Dermis microvascular lymphatic vessel endothelial cell (primary cell): ENCODE data around the gene PWWP2A. TPM values are rescaled to one million over a fixed set of nuclear protein-coding genes. Genes with fewer than 3 reads are reported as not detected.
A peak's percentile ranks its signal among the peaks of the same experiment; 100 is the strongest.
"Not testable (repeated sequence)": the region's sequence is repeated elsewhere in the genome, so short reads cannot be mapped to it uniquely, and the experiment has no call there.

ENCODE experiments used
- DNase-seq, 2 donors: peaks; one replicate each; pipeline versions ENCODE4 v3.0.0 to v3.0.0-alpha.2; 2010; ENCODE audit warnings: low read depth in 2 of 2
- total RNA-seq: library from RNA; depleted of rRNA; stranded (reverse); fragments of >200 nt; gene quantifications from 2 replicates; pipeline ENCODE4 v1.2.1, GENCODE V29; 2014

Gene PWWP2A, protein sequence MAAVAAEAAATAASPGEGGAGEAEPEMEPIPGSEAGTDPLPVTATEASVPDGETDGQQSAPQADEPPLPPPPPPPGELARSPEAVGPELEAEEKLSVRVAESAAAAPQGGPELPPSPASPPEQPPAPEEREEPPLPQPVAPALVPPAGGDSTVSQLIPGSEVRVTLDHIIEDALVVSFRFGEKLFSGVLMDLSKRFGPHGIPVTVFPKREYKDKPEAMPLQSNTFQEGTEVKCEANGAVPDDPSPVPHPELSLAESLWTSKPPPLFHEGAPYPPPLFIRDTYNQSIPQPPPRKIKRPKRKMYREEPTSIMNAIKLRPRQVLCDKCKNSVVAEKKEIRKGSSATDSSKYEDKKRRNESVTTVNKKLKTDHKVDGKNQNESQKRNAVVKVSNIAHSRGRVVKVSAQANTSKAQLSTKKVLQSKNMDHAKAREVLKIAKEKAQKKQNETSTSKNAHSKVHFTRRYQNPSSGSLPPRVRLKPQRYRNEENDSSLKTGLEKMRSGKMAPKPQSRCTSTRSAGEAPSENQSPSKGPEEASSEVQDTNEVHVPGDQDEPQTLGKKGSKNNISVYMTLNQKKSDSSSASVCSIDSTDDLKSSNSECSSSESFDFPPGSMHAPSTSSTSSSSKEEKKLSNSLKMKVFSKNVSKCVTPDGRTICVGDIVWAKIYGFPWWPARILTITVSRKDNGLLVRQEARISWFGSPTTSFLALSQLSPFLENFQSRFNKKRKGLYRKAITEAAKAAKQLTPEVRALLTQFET
- total RNA-seq: 9.0 and 12.1 TPM in 2 replicates

DNA sequence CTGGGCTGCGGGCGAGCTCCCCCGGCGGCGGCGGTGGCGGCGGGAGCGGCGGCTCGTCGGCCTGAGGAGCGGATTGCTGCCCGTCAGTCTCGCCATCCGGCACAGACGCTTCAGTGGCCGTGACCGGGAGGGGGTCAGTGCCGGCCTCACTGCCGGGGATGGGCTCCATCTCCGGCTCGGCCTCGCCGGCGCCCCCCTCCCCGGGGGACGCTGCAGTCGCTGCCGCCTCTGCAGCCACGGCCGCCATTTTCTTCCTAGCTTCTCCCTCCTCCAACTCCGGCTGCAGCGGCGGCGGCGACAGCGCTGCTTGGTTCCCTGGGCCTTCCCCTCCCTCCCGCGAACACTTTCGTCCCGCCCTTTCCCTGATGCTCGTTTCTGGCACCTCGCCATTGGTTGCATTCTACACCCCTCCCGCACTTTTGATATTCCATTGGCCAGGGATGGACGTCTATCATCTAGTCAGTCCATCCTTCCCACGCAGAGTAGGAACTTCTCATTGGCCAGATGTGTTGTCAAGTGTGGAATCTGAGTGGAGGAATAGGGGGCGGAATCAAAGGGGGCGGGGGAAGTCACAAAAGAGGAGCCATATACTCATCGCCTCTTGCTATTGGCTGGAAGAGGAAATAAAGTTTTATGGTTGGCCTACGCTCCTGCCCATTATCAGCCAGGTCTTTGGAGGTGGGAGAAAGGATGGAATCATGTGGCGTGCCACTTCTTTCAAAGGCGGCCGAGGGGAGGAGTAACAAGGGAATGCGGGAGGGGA, at the start of gene PWWP2A:
PWWP2A (minus strand) TSS at position 309 of the 763 bp plus-strand sequence; CDS start at position 247, 62 bp downstream.
- DNase-seq: peak; percentile 100

DNA sequence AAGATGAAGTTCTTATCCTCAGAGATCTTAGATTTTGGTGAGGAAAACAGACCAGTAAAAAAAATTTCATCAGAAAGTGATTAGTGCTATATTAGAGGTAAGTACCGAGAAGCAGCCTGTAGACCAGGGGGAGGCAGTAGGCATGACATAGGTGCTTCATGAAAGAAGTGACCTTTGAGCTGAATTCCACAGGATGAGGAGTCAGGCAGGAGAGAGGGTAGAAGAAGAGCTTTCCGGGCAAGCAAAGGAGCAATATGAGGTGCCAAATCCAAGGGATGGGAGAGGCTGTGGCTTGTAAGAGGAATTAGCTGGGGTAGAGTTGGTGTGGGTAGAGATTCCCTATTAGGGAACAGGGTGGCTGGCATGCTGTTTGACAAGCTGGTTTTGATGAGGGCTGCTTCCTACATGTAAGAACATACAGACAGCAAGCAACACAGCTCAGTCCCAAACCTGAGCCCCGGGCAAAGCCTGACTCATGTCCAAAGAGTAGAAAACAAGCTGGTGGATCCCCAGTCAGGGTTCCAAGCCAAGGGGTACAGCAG, 48.4 kb upstream of the PWWP2A start:
- no peak for DNase-seq

DNA sequence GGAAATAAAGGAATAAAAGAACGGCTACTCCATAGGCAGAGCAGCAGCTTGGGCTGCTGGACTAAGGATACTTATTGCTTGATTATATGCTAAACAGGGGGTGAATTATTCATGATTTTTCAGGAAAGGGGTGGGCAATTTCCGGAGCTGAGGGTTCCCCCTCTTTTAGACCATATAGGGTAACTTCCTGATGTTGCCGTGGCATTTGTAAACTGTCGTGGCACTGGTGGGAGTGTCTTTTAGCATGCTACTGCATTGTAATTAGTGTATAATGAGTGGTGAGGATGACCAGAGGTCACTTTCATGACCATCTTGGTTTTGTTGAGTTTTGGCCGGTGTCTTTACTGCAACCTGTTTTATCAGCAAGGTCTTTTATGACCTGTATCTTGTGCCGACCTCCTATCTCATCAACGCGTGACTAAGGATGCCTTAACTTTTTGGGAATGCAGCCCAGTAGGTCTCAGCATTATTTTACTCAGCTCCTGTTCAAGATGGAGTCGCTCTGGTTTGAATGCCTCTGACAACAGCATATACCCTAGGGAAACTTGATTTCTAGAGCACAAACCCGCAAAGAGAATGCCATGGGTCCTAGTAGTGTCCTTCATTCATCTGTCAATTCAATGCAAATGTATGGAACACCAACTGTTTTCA, 47.8 kb upstream of the PWWP2A start:
- no peak for DNase-seq

DNA sequence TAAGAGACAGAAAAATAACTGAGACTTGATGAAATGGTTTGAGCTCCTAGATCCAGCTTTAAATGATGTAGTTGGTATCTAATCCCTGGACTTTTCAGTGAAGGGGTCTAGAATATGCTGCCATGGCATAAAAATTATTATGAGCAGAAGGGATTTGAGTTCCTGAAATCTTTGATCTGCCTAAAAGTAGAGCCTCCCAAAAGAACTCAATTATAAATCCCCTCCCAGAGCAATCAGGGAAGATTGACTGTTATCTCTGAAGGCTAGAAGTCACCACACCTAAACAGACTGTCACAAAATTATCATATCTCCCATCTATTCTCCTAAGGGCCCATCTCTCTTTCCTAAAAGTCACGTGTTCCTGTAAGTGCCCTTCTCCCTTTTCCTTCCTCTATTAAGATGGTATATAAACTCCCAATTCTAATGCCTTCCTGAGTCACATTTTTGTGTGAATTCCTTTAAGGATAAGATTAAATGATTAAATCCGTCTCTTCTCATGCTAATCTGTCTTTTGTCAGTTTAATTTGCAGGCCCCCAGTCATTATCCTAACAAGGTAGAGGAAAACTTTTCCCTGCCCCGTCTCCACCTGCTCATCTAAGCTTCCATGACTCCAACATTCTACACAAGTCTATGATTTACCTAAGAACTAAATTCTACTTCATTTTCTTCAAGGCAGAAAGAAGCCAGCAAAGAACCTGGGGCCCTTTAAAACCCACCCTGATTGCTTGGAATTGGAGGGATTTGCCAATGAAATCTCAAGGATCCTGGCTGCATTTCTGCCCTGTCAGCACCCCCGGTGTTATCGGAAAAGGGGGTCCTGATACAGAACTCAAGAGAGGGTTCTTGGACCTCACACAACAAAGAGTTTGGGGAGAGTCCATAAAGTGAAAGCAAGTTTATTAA, 47.1 kb upstream of the PWWP2A start:
- no peak for DNase-seq

DNA sequence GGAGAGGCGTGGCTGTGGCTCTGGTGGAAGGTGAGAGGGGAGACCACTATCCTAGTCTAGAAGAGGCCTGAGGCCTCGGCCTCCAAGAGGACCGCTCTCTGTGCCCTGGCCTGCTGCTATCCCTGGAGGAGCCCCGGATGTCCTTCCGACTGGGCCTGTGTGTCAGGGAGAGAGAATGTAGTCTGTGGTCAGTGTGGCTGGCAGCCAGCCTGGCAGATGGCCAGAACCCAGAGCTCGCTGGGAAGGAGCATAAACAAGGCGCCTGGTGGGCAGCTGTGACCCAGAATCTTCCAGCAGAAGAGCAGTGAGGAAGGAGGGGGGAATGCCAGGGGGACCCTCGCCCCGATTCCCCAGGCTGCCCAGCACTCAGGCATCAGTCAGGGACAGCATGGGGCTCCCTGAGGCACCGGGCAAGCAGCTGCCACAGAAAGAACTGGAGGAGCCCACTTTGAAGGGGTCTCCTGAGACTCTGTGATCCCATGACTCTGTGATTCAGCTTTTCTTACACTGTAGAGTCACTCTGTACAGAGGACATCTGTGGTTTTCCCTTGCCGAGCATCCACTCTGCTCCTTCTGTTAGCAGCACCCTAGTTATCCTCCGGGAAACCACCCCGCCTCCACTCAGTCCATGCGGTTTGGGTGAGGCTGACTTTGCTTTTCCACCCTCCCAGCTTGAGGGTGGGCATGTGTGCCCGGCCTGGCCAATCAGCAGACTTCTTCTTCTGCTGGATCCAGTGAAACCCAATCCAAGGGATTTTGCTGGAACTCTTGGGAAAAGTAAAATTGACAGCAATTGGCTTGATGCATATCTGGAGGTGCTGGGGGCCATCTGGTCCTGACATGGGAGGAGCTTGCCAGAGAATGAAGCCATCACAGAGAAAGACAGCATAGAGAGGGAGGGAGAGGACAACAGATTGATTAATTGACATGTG, 46.2 kb upstream of the PWWP2A start:
- peak in 1 of 2 donors; percentile 77 for DNase-seq

DNA sequence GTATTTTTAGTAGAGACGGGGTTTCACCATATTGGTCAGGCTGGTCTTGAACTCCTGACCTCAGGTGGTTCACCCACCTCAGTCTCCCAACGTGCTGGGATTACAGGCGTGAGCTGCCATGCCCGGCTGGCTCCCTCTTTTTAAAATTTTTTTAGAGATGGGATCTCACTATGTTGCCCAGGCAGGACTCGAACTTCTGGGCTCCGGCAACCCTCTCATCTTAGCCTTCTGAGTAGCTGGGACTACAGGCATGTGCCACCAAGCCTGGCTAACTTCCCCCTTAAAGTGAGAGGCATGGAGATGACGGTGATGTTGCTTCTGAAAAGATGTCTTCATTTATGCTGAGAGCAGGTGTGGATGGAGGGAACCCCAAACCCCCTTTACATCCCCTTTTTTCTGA, 43.7 kb upstream of the PWWP2A start:
- no peak for DNase-seq

DNA sequence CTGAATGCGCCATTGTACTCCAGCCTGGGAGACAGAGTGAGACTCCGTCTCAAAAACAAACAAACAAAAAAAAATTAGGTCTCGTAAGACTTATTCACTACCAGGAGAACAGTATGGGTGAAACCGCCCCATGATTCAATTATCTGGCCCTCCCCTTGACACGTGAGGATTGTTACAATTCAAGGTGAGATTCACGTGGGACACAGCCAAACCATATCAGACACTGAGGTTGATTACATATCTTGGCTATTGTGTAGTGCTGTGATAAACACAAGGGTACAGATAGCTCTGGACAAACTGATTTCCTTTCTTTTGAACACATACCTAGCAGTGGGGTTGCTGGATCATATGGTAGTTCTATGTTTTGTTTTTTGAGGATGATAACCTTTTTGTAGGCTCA, 42.4 kb upstream of the PWWP2A start:
- DNase-seq: no peak

DNA sequence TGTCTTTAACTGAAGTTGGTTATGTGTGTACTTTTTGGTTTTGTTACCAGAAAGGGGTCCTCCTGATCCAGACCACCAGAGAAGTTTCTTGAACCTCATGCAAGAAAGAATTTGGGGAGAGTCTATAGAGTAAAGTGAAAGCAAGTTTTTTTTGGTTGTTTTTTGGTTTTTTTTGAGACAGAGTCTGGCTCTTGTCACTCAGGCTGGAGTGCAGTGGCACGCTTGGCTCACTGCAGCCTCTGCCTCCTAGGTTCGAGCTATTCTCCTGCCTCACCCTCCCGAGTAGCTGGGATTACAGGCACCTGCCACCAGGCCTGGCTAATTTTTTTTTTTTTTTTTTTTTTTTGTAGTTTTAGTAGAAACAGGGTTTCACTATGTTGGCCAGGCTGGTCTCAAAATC, 41.6 kb upstream of the PWWP2A start:
- DNase-seq: not testable (repeated sequence)

DNA sequence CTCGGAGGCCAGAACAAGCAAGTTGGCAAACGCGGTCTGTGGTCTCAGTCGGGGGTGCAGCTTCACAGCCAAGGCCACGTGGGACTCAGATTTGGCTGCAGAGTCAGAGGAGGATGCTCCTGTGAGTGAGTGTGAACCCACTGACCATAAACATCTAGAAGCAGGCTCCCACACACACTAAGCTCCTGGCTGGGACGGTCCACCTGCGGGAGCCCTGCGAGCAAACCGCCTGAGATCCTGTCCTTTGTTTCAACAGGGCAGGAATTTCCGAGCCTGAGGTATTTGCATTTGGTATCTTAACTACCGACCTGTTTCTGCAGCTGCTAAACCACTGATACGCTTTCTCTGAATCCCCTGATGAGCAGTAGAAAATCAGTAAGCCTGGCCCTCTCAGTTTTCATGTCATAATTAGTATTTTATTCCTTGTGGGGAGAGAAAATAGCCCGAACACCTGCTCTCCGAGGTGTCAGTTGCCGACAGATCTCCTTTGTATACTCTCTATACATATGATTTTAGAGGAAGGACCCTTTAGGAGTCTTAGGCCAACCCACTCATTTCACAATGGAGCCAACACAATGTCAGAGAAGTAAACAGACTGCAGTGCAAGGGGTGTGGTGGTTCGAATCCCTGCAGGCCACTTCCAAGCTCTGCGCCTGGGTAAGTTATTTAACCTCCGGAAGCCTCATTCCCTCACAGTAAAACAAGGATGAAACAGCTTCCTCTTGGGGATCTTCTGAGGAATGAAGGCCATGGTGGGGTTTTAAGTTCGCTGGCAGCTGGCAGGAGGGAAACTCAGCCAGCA, 40.9 kb upstream of the PWWP2A start:
- DNase-seq: no peak

DNA sequence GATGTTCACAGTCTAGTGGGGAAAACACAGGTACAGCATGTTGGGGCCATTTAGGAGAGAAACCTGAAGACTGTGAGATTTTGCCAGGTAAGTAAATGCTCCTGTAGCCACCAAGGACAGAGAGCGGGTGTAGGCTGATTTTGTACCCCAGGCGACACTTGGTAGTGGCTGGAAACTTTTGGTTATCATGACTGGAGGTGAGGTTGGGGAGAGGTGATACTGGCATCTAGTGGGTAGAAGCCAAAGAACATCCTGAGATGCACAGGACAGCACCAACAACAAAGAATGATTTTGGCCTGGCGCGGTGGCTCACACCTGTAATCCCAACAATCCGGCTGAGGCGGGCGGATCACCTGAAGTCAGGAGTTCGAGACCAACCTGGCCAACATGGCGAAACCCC, 38.8 kb upstream of the PWWP2A start:
- no peak for DNase-seq

DNA sequence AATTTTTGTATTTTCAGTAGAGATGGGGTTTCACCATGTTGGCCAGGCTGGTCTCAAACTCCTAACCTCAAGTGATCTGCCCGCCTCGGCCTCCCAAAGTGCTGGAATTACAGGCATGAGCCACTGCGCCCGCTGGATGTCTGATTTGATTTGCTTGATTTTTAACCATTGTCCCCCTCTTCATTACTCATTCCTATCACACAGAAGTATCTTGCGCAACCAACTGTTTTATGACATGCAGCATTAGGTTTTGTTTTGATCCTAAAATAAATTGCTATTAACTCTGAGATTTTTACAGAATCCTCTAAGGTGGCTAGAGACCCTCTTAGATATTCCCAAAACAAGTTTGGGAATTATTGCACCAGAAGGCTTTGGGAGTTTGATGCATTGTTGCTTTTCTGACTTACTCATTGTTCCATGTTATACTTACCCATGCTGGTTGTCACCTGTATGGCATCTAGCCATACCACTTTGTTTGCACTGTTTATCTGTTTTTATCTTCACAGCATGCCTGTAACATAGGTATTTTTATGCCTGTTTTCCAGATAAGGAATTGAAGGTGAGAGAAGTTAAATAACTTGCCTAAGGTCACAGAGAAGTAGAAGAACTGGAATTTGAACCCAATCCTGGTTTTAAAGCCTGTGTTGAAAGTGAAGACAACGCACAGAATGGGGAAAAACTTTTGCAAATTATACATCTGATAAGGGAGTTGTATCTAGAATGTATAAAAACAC, 35.9 kb upstream of the PWWP2A start:
- DNase-seq: no peak

DNA sequence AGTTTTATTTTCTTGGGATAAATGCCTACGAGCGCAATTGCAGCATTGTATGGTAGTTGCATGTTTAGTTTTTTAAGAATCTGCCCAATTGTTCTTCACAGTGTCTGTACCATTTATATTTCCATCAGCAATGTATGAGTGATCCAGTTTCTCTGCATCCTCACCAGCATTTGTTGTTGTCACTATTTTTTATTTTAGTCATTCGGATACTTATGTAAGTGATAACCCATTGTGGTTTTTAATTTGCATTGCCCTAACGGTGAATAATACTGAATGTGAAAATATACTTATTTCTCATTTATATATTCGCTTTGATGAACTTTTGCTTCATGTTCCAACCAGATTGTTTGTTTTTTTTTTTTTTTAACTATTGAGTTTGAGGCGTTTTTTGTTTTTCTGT, 33.7 kb upstream of the PWWP2A start:
- no peak for DNase-seq

DNA sequence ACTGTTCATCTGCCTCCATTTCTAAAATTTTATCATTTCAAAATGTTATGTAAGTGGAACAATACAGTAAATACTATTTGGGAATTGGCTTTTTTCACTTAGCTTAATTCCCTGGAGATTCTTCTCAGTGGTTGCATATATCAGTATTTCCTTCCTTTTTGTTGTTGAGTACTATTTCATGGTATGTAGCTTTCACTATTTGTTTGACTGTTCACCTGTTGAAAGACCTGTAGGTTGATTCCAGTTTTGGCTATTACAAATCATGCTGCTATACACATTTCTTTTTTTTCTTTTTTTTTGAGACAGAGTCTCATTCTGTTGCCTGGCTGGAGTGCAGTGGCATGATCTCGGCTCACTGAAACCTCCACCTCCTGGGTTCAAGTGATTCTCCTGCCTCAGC, 33.0 kb upstream of the PWWP2A start:
- no peak for DNase-seq

DNA sequence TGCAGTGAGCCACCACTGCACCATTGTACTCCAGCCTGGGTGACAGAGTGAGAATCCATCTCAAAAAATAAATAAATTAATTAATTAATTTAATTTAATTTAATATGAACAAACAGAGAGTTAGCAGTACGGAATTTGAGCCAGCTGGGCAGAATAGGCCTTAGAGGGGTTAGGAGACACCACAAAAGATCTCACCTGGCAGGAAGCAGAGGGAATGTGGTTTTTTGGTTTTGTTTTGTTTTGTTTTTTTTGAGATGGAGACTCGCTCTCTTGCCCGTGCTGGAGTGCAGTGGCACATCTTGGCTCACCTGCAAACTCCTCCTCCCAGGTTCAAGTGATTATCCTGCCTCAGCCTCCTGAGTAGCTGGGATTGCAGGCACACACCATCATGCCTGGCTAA, 31.8 kb upstream of the PWWP2A start:
- no peak for DNase-seq

DNA sequence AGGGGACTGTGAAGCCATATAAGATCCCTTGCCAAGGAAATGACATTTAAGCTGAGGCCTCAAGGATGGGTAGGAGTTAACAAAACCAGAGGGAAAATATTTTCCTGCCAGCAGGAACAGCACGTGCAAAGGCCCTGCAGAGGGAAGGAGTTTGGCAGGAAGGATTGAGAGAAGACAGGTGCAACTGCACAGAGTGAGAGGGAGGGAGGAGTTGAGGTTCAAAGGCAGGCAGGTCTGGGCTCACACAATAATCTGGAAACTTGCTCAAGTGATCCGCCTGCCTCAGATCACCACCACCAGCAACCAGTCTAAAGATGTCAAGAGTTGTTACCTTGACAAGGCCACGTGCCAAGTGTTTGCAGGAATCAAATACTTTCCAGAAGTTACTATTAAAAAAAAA, 31.1 kb upstream of the PWWP2A start:
- DNase-seq: no peak

DNA sequence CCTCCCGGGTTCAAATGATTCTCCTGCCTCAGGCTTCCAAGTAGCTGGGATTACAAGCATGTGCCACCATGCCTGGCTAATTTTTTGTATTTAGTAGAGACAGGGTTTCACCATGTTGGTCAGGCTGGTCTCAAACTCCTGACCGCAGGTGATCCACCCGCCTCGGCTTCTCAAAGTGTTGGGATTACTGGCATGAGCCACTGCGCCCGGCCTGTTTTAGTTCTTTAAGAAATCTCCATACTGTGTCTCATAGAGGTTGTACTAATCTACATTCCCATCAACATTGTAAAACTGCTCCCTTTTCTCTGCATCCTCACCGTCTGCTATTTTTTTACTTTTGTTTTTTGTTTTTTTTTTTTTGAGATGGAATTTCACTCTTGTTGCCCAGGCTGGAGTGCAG, 25.2 kb upstream of the PWWP2A start:
- DNase-seq: not testable (repeated sequence)

DNA sequence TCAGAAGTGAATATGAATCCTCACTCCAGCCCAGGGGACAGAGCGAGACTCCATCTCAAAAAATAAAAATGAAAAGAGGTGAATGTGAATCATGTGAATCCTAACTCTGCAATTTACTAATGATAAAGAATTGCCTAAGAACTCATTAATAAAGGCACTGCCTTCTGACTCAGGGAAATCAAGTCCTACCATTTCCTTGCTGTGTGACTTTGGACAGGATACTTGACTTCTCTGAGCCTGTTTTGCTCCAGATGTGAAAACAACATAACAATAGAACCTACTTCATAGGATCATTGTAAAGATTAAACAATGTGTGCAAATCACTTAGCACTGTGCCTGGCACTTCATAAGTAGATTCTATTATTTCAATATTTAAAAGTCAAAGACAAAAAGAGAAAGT, 15.1 kb upstream of the PWWP2A start:
- DNase-seq: no peak

DNA sequence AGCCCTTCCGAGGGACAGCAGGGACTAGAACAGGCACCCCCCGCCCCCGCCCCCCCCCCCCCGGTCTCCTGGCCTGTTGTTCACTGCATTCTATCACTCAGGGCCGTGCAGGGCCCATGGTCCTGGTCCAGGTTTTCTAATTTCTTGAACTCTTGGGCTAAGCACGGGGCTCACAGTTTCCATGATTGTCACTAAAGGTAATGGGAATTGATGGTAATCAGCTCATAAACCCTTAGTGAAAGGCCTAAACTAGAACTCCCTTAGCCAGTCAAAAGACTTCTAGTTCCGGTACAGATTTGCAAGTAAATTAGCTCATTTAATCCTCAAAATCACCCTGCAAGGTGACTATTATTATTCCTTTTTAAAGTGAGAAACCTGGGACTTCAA, 14.7 kb upstream of the PWWP2A start:
- no peak for DNase-seq
